HG03354 (cell line): ENCODE measurements around the gene MROH8.

Experiments
- ATAC-seq: cut with Tn5 transposase; IDR thresholded peaks from one replicate; pipeline ENCODE4 v1.9.1; 2021; ENCODE audit warnings: mild to moderate bottlenecking; ENCODE audit not compliant: unreplicated experiment, poor library complexity, severe bottlenecking

MROH8 gene

DNA sequence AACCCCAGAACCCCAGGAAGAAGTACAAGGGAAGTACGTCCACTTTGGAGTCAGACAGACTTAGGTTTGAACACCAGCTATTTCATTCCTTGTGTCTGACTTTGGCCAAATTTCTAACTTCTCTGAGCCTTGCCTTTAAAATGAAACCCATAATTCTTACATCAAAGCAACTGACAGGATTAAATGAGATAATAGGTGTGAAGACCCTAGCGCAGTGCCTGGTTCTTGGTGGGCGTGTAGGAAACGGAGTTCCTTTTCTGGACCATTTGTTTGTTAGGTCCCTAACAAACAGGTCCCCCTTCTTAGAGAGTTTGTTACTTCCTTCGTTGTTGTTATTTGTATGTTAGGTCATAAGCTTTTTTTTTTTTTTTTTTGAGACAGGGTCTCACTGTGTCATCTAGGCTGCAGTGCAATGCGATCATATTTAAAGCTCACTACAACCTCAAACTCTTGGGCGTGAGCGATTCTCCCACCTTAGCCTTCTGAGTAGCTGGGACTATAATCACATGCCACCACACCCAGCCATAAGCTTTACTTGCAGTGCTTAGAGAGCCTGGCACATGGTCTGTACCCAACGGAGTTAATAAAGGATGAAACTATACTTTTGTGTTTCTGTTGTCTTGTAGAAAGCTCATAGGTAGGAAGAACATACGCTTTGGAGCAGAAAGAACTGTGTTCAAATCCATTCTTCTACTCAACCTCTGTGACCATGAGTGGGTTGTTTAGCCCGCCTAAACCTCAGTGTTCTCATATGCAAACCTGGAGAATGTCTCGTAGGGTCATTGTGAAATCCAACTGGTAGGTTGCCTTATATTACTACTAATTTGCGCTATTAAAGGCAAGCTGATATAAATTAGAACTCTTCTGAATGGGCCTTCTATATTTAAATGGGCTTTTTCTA is 21.8 kb upstream of the MROH8 start:
- ATAC-seq: no peak

DNA sequence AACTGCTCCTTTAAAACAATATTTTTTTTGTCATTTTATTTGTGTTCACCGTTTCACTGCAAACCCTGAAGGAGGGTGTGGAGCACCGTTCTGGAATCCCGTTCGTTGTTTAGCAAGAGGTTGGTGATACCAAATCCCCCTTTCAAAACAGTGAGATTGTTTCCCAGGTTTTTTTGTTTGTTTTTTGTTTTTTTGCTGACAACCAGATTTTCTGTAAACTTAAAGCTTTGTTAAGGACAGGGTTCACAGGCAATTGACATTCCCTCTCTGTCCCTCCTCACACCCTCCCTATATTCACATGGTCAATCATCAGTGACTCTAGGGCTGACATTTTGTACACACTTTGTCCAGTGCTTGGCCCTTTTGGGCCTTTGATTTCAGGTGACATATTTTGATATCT is 21.0 kb upstream of the MROH8 start:
- ATAC-seq: no peak

DNA sequence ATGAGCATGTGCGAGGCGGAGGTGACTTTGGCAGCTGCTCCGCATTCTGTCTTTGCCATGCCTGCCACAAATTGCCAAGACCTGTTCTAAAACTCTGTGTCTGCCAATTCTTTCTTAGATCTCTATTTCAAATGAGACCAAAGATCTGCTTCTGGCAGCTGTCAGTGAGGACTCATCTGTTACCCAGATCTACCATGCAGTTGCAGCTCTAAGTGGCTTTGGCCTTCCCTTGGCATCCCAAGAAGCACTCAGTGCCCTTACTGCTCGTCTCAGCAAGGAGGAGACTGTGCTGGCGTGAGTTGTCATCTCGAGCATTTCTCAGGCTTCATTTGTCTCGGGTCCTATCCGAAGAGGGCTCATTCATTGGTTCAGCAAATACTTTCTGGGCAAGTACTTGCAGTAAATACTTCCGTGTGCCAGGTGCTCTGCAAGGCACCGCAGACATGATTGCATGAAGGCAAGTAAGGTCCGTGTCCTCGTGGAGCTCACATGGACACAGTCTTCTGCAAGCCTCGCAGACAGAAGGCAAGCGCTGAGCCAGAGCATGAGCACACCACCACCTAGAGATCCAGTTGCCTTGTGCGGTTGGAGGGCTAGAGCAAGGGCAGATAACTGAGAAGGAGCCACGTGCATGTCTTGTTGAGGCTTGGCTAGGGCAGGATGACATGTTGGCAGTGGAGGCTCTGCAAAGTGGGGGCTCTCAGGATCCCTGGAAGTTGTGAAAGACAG is 19.7 kb upstream of the MROH8 start:
- no peak for ATAC-seq

DNA sequence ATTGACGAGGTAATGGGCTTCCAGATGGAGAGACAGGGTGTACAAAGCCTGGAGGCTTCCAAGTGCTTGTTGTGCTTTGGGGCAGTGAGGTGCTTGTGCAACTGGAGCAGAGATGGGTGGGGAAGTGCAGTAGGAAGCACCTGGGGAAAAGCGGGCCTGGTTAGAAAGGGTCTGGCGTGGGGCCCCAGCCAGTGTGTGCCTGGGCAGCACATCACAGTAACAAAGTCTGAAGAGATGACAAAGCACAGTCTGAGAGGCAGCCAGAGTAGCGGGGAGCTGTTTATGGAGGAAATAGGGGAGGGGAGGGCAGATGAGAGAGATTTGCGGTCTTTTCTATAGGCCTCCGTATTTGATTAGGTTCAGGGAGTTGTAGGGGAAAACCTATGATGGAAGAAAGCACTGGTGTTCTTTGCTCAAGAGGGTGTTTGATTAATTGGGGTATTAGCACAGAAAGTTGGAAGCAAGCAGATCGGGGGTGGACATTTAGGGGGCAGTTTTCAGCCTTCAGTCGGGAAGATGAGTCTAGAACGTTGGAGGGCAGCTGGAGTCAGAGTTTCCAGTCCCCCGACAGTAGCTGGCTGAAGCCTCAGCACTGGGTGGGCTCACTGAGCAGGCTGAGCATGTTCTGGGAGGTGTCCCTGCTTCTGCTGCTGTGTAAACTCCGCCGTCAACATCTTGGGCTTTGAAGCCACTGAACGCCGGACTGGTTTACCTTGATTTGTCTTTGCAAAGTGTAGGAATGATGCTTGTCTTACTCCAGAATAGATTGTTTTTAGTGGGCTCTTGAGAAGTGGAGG is 15.5 kb upstream of the MROH8 start:
- ATAC-seq: no peak

DNA sequence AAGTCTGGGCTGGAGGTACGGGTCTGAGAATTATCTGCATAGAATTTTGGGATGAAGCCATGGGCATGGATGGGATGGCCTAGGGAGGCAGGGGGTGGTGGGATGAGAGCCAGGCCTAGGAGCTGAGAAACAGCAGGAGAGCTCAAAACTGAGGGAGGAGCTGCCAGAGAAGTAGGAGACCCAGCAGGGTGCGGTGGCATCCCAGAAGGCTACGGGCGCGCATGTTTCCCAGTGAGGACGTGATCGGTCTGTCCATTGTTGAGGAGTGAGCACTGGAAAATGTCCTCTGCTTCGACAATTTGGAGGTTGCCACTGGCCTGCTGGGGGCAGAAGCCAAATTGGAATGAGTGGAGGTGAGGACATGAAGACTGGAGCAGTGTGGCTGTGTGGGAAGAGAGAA is 14.5 kb upstream of the MROH8 start:
- ATAC-seq: no peak

DNA sequence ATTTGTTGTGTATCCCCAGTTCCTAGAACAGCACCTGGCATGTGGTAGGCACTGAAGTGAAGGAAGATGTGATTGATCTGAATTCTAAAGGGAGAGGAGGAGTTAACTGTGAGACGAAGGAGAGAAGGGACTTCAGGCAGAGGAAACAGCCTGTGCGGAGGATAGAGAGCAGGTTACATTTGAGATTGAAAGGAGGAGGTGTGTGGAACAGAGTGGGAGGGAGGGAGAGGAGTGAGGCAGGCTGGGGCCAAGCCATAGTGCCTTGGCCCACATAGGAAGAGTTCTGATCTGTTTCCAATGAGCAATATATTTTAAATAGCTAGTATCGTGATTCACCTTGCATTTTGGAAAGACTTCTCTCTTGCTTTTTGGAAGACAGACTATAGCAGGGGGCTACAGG is 13.9 kb upstream of the MROH8 start:
- no peak for ATAC-seq

DNA sequence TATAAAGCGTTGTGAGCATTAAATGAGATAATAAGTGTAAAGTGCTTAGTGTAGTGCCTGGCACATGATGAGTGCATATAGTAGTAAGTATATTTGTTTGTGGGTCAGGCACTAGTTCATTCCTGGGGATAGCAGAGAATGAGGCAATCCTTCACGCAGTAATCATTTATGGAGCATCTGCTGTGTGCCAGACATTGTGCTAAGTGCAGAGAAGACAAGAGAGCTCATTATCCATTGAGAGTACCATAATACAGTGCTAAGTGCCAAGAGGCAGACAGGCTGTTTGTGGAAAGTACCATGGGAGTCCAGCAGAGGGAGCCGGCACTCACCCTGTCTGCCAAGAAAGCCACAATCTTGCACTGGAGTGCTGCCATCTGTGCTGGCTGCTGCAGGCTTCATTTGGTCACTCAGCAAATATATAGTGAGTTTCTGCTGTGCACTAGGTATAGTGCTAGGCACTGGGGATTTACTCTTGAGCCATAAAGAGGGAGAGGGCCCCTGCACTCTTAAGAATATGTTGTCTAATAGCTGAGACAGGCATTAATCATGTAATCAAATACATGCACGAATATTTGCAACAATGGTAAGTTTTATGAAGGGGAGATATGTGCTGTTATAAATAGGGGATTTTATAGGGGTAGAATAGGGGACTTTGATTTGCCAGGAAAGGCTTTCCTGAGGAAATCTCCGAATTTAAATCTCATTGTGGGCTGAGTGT is 12.9 kb upstream of the MROH8 start:
- peak; percentile 85 for ATAC-seq

DNA sequence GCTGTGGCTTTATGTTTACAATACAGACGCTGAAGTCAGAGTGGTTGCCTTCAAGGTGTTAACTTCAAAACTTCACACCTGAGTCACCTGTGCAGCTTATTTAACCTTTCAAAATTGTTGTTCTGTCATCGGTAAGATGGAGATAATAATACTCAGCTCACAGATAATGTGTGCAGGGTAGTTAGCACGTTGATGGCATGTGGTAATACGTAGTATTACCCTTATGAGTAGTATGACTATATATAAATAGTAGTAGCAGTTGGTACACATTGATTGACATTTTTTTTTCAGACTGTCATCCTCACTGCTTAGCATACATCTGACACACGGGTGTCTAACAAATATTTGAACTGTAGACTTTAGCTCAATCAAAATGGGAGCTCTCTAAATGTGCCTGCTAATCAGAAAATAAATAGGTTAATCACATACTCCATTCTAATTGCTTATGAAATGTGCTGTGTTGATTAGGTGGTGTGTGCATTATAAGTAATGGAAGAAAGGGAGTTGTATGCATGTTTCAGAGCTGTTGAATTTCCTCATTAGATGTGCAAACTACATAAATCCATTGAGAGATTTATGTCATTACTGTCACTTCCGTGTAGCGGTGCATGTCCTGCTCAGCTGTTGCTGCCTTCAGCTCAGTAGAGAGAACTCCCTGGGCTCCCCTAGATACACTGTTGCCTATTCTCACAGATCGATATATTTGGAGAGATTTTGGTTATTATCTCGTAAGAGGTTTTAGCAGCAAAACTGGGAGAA is 11.2 kb upstream of the MROH8 start:
- ATAC-seq: no peak

DNA sequence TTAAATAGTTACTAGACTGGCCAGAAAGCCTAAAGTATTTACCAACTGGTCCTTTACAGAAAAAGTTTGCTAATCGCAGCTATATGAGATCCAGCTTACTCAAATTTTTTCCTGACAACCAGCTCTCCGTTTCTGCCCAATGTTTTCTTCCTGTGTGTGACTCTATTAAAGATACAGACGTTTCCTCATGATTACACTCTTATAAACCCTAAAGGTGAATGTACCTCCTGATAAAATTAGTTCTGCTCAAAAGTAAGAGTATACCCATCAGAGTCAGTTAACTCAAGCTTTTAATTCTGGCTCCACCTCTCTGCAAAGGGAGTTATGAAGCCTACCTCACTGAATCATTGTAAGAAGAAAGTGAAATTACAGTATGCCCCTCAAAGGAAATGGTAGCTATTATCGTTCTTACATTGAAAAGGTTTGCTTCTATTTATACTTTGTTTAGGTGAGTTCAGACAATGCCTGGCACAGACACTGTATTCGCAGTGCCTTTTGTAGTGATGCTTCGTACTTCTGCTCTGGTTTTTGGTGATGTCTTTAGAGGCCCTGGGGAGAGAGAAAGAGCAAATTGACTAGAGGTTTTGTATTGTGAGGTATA is 10.2 kb upstream of the MROH8 start:
- ATAC-seq: no peak

DNA sequence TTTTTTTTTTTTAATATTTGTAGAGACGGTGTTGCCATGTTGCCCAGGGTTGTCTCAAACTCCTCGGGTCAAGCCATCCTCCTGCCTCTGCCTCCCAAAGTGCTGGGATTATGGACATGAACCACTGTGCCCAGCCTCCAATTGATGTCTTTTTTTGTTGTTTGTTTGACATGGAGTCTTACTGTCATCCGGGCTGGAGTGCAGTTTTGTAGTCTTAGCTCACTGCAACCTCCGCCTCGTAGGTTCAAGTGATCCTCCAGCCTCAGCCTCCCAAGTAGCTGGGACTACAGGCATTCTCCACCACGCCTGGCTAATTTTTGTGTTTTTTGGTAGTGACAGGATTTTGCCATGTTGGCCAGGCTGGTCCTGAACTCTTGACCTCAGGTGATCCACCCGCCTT is 9.4 kb upstream of the MROH8 start:
- no peak for ATAC-seq

DNA sequence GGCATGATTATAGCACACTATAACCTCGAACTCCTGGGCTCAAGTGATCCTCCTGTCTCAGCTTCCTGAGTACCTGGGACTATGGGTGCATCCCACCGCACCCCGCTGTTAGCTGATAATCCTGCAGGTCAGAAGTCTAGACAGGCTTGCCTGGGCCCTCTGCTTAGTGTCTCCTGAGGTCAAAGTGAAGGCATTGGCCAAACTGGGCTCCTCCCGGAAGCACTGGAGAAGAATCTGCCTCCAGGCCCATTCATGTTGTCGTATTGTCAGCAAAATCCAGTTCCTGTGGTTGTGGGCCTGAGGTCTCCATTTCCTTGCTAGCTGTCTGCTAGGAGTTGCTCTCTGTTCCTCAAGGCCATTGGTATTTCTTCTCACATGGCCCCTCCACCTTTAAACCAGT is 6.3 kb upstream of the MROH8 start:
- ATAC-seq: no peak

DNA sequence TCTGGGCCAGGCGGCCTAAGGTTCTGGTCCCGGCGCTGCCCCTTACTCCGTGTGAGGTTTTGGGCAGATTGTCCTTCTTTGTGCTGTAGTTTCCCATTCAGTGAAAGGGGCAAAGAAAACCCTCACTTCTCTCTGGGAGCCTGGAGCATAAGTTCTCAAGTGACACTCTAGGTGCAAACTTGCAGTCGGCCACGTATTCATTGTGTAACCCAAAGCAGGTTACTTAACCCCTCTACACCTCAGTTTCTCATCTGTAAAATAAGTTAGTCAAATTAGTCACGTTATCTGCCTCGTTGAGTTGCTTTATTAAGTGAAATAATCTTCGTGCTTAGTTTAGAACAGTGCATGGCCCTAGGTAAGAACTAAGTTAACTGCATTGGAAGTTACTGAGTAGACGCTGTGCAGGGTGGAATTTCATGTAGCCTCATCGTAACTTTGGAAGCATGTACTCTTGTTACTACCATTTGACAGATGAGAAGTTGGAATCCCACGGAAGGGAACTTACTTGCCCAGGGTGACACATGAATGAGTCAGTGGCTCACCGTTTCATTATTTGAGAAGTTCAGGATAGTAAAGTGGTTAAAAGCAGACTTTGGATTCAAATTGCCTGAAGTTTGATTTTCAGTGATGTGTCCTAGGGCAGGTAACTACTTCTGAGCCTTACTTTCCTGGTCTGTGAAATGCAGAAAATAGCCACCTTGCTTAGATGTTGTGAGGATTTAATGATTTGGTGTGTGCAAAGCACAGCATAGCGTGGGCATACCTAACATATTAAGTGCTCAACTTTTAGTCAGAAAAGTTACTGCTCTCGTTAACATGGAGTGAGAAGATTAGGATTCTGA is 556 bp upstream of the MROH8 start:
- ATAC-seq: no peak

DNA sequence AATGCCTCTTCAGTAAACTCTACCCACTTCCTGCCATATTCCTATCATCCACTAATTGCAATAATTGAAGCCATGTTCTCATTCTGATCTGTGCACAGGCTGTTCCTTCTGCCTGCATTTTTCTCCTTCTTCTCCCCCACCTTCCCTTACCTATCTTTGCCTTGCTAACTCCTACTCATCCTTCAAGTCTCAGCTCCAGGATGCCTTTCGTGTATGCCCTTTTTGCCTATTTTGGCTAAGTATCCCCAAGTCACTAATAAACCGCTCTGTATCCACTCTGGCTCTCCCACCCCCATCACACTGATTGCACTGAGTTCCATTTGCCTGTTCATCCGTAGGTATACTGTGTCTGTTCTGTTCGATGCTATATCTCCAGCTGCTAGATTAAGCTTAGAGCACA is 6.5 kb downstream of the MROH8 start:
- no peak for ATAC-seq

DNA sequence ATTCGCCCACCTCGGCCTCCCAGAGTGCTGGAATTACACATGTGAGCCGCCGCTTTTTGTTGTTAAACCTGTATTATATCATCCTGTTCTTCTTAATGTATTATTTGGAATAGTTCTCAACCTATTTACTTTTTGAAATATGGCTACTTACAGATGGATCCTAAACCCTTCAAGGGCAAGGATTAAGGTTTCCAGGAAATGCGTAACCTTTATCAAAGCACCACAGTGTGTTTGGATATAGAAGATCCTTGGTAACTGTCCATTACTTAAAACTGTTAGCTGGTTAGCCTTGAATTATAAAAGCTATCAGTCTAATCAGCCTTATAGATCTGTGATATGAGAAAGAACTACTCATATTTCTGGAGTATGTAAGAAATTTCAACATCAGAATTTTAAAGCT is 12.5 kb downstream of the MROH8 start:
- no peak for ATAC-seq

DNA sequence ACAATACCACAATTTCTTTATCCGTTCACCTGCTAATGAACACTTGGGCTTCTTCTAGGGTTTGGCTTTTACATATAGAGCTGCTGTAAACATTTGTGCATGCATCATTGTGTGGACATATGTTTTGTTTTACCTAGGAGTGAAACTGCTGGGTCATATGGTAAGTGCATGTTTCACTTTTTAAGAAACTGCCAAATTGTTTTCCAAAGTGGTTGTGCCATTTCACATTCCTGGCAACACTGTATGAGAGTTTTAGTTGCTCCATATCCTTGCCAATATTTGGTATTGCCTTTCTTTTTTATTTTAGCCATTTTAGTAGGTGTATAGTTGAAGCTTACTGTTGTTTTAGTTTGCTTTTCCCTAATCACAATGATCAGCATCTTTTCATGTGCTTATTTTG is 14.3 kb downstream of the MROH8 start:
- ATAC-seq: no peak

DNA sequence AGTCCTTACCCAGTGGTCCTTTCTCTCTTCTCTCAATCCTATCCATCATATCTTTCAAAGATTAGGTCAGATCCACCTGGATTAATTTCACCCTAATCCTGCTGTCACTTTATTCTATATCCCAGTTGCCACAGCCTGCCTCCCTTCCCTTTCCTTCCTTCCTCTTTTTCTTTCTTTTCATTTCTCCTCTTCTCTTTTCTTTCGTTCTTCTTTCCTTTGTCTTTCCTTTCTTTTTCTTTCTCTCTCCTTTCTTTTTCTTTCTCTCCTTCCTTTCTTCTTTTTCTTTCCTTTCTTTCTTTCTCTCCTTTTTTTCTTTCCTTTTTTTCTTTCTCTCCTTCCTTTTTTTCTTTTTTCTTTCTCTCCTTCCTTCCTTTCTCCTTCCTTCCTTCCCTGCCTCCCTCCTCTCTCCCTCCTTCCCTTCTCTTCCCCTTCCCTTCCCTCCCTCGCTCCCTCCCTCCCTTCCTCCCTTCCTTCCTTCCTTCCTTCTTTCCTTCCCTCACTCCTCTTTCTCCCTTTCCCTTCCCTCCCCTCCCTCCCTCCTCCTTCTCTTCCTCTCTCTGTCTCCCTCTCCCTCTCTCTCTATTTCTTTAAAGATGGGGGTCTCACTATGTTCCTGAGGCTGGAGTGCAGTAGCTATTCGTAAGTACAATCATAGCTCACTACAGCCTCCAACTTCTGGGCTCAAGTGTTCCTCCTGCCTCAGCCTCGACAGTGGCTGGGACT is 15.4 kb downstream of the MROH8 start:
- ATAC-seq: no peak

DNA sequence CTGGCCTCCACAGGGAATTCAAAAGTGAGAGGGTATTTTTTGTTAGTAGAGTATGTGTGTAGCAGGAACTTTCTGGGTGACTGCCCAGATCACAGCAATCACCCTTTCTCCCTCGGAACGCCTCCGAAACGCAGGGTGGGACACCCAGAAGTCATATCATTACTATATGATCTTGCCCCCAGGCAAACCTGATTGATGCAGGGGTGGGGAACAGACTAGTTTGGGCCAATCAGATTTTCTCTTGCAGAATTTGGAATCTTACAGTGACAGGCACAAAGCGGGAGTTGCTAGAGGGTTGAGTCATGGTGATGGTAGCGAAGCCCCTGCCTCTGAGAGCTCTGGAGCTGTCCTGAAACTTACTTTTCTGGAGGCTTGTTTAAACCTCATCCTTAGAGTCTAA is 16.7 kb downstream of the MROH8 start:
- ATAC-seq: no peak
